ENCODE data around the gene CEP43.

DNA sequence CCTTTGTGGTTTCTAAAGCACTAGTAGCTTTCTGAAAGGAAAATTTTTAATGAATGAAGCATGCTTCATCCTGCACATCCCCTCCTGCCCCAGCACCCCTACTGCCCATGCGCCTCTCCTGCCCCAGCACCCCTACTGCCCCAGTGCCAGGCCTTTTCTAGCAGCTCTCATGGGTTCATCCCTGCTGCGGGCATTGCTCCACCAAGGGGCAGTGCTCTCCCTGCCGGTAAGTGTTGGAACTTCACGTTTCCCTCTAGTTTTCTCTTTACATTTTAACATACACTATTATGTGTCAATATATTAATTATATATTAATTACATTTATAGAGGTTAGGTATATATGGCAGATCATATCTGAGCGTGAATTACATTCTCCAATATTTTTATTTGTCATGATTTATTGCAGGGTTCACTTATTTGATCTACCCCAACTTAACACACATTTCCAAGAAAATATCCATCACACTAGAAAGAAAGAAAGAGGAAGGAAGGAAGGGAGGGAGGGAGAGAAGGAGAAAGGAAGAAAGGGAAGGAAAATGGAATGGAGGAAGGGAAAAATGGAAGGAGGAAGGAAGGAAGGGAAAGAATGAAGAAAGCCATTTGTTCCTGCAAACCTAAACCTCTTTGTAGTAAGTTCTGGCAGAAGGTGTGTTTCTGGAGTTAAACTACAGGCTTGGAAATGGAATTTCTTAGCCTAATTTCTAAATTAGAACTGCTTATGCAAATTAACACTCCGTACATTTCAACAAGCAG is 46.8 kb downstream of the CEP43 start:
- TF ChIP-seq, protein P1, sequence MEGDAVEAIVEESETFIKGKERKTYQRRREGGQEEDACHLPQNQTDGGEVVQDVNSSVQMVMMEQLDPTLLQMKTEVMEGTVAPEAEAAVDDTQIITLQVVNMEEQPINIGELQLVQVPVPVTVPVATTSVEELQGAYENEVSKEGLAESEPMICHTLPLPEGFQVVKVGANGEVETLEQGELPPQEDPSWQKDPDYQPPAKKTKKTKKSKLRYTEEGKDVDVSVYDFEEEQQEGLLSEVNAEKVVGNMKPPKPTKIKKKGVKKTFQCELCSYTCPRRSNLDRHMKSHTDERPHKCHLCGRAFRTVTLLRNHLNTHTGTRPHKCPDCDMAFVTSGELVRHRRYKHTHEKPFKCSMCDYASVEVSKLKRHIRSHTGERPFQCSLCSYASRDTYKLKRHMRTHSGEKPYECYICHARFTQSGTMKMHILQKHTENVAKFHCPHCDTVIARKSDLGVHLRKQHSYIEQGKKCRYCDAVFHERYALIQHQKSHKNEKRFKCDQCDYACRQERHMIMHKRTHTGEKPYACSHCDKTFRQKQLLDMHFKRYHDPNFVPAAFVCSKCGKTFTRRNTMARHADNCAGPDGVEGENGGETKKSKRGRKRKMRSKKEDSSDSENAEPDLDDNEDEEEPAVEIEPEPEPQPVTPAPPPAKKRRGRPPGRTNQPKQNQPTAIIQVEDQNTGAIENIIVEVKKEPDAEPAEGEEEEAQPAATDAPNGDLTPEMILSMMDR (IDR thresholded peaks at IDR 0.05; ENCODE audit: borderline replicate concordance, extremely low read depth, low read length, poor library complexity, severe bottlenecking): no peak
- no peak for TF ChIP-seq EZH2 (IDR thresholded peaks at IDR 0.05; ENCODE audit: borderline replicate concordance, low read depth, low read length, severe bottlenecking)

Data from DND-41 (cell line).